HG02943 (cell line): Measurements from ENCODE around the gene ADCY4.

Experiments used
- ATAC-seq: cut with Tn5 transposase; IDR thresholded peaks from one replicate; pipeline ENCODE4 v1.9.1; 2021; ENCODE audit warnings: mild to moderate bottlenecking, low read depth, moderate library complexity; ENCODE audit not compliant: unreplicated experiment

Gene ADCY4

DNA sequence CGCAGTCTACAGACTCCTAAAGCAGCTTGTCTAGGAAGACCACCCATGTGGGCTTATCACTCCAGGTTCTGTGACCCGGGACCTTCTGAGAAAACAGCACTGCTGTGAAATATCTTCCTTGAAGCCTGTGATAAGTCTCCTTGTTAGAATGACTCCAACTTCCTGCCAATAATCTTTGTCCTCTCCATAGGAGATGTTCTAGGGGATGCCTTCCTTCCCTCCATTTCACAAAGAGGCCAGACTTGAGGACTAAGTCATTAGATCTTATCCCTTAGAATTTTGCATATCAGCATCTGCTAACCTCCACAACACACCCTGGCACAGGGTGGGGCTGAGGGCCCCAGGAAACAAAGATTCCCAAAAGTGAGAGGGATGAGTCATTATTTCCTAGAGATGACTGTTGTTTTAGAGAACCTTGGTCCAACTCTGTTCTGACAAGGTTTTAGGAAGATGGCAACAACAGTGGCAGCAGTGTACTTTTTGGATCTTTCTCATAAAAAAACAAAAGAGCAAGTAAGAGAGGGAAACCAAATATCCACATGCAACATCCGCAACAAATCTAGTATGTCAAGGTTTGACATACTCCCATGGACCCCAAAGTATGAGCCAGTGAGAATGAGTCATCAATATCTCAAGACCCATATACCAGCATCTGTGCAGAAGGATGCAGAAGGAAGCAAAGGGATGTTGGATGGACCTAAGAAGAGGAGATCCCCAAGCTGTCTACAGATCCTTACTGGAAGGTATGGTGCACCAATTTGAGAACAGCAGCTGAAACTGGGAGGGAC, 17.5 kb downstream of the ADCY4 start:
- no peak for ATAC-seq

DNA sequence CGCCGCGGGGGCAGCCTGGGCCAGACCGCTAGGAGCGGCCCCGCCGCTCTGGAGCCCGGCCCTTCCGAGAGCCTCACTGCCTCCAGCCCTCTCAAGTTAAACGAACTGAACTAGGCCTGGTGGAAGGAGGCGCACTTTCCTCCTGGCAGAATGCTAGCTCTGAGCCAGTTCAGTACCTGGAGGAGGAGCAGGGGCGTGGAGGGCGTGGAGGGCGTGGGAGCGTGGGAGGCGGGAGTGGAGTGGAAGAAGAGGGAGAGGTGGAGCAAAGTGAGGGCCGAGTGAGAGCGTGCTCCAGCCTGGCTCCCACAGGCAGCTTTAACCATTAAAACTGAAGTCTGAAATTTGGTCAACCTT, 18.3 kb downstream of the ADCY4 start:
- no peak for ATAC-seq

DNA sequence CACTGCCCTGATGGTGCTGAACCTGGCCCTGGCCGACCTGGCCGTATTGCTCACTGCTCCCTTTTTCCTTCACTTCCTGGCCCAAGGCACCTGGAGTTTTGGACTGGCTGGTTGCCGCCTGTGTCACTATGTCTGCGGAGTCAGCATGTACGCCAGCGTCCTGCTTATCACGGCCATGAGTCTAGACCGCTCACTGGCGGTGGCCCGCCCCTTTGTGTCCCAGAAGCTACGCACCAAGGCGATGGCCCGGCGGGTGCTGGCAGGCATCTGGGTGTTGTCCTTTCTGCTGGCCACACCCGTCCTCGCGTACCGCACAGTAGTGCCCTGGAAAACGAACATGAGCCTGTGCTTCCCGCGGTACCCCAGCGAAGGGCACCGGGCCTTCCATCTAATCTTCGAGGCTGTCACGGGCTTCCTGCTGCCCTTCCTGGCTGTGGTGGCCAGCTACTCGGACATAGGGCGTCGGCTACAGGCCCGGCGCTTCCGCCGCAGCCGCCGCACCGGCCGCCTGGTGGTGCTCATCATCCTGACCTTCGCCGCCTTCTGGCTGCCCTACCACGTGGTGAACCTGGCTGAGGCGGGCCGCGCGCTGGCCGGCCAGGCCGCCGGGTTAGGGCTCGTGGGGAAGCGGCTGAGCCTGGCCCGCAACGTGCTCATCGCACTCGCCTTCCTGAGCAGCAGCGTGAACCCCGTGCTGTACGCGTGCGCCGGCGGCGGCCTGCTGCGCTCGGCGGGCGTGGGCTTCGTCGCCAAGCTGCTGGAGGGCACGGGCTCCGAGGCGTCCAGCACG, 18.9 kb downstream of the ADCY4 start:
- ATAC-seq: no peak

DNA sequence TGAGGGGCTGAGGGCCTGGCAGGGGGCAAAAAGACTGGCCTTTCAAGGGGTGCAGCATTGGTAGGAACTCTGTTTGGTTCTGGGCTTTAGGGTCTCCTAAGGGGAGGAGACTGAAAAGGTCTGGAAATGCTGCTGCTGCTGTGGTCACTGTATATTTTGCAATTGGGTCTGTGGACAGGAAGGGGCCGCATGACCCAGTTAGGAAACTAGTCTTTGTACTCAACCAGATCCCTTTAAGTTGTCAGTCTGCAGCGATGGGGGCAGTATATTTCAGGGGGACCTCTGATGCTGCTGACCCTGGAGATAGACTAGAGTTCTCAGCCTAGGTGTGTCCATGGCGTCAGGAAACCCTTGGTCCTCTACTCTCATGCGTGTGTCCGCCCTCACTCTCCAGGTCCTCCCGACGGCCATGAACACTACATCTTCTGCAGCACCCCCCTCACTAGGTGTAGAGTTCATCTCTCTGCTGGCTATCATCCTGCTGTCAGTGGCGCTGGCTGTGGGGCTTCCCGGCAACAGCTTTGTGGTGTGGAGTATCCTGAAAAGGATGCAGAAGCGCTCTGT, 19.5 kb downstream of the ADCY4 start:
- ATAC-seq: no peak

DNA sequence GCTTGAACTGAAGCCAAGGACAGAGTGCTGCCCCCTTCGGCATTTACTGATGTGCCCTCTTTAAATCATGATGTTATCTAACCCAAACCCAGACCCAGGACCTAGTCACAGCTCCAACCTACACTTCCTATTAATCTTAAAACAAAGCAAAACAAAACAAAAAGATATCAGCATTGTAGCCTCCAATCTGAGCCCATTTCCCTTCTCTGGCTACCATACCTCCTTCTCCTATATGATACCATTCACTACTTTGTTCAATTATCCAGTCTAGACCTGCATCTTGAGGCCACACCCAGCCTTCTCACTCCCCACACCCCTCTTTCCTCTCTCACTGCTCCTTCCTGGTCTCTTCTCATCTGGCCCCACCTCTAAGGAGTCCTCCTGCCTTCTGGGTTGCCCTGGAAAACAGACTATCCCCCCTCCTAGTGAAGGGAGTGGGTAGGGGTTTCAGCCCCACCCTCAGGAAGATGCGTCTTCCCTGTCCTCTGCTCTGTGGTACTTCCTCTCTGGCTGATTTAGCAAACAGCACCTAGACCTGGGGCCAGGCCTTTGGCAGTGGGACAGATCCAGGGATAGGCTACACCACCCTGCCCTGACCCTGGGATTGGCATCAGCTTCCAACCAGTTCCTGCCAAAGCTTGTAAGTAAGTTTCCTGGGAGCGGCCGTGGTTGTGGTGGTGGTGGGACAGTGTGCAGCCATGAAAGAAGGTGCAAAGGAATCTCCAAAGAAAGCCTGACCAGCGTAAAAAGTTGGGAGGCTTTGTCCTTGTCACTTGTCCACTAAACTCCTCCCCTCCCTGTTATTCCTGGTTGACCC, 20.3 kb downstream of the ADCY4 start:
- ATAC-seq: no peak

DNA sequence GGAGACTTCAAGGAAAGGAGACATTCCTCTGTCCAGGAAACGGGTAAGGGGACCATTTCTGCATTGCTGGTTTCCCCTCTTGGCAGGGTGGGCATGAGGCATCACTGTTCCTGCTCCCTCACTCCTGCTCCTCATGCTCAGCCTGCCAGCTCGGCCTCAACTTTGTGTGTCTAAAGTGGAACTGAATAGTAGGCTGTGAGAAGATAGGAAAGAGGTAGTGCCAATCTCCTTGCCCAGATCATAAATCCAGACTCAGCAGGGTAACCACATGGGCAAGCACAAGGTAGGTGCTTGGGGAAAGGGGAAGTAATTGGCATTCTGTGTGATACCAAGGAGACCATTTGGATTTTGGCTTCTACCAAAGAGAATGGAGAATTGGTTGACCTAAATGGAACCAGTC, 21.0 kb downstream of the ADCY4 start:
- no peak for ATAC-seq

DNA sequence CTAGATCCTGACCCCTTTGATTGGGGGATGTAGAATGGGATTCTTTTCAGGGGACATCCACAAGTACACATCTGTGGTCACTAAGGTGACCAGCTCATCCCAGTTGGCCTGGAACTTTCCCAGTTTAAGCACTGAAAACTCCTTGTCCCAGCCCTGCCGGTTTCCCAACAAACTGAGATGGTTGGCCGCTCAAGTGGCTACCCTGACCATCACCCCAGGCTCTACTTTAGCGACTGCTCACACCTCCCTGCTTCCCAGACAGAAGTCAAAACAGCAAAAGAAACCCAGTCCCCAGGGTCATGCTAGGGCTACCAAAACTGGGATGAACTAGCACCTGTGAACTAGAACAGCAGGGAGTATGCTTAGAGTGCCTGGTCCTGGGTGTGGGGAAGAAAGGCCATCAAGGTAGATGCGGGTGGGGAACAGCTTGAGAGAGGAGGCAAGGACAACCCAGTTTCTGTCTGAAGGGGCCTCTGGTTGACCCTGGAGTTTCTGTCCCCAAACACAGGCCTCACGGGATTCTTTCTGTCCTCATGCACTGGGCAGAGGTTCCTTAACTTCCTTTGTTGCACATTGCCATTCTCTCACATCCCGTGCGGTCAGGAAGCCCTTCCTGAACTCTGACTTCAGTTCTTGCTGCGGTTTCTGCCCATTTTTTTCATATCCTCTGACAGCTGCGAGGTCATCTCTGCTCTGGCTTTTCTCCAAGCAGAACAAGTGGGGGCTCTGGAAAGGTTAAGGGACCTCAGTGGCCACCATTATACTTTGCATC, 21.9 kb downstream of the ADCY4 start:
- no peak for ATAC-seq

DNA sequence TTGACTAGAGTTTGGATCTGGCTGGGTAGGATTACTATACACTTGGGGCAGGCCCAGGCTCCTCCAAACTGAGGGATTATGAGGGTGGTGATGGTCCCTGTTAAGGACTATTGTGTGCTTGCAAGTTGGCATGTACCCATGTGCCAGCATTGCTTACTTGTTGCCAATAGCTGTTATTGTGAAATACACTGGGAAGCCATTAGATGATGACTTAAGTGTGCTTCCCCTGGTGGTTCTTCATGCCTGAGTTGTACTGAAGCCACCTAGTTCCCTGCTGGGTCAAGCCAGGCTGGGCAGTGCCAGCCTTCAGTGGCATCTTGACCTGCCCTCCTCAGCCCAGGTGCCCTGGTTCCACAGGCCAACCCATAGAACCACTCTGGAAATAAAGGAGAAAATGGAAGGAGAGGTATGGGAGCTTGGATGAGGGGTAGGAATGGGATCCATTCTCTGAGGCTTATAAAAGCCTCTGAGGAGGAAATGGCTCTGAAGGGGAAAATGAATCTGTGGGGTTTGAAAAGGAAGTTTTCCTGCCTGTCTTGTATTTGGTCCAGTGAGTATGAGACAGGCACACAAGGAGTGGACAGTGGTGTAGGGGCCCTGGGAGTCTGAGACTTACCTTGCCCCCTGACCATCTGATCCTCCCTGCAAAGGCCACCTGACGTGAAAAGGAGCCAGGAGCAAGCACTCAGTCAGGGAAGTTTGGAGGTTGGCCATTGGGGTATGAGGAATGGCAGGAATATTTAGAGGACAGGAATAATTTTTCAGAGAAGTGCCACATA, 22.8 kb downstream of the ADCY4 start:
- no peak for ATAC-seq

DNA sequence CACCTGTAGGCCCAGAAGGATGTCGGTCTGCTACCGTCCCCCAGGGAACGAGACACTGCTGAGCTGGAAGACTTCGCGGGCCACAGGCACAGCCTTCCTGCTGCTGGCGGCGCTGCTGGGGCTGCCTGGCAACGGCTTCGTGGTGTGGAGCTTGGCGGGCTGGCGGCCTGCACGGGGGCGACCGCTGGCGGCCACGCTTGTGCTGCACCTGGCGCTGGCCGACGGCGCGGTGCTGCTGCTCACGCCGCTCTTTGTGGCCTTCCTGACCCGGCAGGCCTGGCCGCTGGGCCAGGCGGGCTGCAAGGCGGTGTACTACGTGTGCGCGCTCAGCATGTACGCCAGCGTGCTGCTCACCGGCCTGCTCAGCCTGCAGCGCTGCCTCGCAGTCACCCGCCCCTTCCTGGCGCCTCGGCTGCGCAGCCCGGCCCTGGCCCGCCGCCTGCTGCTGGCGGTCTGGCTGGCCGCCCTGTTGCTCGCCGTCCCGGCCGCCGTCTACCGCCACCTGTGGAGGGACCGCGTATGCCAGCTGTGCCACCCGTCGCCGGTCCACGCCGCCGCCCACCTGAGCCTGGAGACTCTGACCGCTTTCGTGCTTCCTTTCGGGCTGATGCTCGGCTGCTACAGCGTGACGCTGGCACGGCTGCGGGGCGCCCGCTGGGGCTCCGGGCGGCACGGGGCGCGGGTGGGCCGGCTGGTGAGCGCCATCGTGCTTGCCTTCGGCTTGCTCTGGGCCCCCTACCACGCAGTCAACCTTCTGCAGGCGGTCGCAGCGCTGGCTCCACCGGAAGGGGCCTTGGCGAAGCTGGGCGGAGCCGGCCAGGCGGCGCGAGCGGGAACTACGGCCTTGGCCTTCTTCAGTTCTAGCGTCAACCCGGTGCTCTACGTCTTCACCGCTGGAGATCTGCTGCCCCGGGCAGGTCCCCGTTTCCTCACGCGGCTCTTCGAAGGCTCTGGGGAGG, 23.9 kb downstream of the ADCY4 start, which contains the start of gene LTB4R:
TSS of gene LTB4R (plus strand) at position 857 of the 959 bp plus-strand sequence. CDS start 4,150 bp downstream, outside the sequence.
- peak; percentile 60 for ATAC-seq

DNA sequence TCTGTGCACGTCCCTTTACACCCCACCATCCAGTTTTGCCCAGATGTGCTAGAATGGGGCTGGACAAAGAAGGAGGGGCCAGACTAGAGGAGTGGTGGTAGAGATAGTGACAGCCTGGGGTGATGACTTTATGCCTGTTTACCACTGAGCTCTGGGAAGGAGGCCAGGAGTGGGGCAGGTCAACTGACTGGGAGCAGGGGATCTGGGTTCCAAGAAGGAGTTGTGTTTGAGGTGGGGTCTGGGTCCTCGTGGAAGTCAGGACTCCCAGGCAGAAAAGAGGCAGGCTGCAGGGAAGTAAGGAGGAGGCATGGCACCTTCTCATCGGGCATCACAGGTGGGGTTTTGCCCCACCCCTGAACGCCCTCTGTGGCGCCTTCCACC, 24.6 kb downstream of the ADCY4 start:
- no peak for ATAC-seq

DNA sequence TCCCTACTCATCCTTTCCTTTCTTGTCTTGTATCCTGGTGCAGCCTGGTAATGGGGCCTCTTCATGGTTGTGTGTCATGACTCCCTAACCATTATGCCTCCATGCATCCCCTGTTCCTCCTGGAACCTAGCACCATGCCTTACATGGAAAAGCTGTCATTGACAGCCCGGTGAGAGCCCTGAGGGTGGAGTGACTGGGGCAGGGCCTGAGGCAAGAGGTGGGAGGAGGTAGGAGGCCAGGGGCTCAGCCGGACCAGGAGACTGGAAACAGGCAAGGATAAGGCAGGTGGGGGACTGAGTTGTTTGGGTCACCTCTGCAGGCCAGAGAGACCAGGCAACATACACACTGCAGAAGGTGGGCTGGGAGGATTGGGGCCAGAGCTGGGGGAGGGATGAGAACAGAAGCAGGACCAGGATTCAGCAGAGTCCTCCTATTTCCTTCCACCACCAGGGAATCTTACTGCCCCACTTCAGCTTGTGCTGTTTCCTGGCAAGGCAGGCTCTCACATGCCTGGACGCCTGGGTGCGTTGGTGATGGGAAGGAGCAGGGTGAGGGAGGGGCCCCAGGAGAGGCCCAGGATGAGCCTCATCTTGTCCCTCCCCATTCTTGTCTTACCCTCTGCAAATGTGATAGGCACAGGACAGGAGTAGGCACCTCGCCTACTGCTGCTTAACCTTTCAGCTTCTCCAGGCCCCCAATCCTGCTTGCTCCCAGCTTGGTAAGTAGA, 25.2 kb downstream of the ADCY4 start, which contains the start of gene LTB4R2:
TSS of gene LTB4R2 (plus strand) at position 603 of the 727 bp plus-strand sequence. CDS start 525 bp downstream, outside the sequence.
- no peak for ATAC-seq

DNA sequence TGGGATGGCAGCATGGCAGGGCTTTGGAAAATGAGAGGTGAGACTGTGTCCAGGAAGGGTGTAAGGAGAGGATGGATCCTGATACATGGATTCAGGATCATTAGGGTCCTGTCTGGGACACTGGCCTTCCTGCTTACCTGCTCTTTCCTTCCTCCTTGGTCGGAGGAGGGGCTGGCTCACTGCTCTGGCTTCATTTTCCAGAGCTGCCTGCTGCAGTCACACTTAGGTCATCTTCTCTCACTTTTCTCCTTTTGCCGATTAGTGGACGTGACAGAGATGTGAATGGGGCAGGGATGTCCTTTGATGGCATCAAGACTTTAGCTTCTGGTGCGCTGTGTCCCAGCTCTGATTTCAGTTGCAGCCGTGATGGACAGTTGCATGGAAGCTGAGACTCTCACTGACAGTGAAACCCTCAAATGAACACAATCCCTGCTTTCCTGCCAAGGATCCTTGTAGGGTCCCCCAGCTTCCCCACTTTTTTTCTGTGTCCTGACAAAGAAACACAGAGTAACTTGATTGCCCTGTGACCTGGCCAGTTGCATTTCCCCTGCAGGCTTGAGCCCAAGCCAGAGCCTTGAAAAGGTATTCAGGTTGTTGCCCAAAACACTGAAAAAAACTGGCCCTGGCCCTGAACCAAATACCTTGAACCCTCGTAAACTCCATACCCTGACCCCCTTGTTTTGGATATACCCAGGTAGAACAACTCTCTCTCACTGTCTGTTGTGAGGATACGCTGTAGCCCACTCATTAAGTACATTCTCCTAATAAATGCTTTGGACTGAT, 26.3 kb downstream of the ADCY4 start:
- ATAC-seq: no peak

DNA sequence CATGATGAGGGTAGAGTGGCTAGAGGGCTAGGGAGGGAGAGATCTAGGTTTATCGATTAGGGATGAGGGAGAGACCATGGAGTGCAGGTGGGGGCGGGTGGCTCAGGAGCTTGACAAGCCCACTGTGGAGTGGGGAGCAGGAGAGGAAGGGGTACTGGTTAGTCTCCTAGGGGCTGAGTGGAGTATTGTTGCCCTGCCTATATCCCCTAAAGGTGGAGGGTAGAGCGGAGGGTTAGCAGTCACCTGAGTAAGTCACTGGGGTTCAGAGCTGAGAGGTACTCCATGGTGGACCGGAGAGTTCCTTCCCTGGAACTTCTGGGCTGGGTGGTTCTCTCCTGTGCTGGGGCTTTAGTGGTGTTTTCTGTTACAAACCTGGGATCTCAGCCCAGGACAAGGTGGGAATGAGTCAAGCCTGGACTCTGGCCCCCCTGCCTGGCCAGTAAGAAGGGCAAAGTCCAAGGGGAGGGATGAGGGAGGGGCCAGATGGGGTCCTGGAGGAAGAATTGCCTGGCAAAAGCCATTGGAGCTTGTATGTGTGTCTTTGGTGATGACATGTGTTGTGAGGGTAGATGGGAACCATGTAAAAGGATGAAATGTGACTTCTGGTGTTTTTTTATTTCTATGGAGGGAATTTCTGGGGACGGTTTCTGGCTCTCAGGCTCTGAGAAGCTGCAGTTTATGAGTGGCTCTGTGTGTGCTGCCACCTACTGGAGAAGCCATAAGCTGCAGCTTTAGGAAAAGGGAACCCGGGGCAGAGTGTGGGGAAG, 27.1 kb downstream of the ADCY4 start, which contains the start of gene CIDEB:
TSS of gene CIDEB (minus strand) at position 403 of the 767 bp plus-strand sequence. CDS start at position 284, 119 bp downstream.
- ATAC-seq: no peak

DNA sequence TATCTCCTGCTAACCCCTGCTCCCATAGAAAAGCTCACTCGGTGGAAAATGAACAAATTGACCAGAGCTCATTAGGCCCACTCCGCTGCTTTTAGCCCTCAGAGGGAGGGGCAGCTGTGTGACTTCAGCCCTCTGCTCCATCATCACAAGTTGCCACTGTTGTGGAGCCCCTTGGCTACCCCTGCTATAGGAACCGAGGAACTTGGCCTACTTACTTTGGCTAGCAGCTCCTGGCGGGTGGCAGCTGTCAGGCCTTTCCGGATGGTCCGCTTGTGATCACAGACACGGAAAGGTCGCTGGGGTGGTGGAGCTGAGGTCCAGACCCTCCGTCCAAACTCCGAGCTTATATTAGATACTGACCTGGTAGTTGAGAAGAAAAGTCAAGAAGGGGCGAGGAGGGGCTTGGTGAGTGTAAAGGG, 27.7 kb downstream of the ADCY4 start:
- ATAC-seq: no peak

DNA sequence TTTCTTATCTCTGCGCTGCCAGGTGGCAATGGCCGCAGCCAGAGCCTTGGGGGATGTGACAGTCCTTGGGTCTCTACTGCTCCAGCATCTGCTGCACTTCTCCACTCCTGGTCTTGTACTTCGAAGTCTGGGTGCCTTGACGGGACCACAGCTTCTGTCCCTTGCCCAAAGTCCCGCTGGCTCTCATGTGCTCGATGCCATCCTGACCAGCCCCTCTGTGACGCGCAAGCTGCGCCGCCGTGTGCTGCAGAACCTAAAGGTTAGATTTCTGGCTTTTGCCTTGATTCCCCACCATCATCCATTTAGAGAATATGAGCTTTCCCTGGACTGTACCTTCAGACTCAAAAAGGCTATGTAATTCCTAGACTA, 30.9 kb downstream of the ADCY4 start:
- no peak for ATAC-seq
